Astrocyte (in vitro differentiated cells and primary cell): ENCODE data around the gene GTSE1.

Experiments used
- EZH2 ChIP-seq: IDR thresholded peaks from 2 replicates; pipeline ENCODE4 v1.6.1; 2012; ENCODE audit warnings: mild to moderate bottlenecking, low read length, inconsistent platforms; ENCODE audit not compliant: insufficient read depth
- TF ChIP-seq, protein P1 (sequence below): IDR thresholded peaks from 2 replicates; pipeline ENCODE4 v1.5.1; 2011; ENCODE audit warnings: low read depth, mild to moderate bottlenecking, inconsistent platforms, low read length, moderate library complexity; ENCODE audit not compliant: insufficient read depth

DNA sequence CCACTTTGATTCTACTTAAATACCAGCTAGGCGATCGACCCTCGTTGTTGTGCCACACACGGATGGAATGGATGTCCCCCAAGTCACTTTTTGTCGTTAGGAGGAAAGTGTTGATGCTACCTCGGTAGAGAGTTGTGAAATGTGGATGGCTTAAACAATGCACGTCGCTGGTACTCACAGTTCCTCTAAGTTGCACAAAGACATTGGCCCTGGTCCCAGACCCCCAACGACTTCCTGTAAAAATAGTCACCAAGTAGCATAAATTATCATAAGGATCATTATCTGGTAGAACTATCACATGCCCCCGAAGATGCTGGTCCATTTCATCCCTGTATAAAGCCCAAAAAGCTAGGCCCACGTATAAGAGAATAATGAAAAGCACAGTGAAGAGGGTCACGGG, 37.3 kb upstream of the GTSE1 start:
- TF ChIP-seq, protein P1, sequence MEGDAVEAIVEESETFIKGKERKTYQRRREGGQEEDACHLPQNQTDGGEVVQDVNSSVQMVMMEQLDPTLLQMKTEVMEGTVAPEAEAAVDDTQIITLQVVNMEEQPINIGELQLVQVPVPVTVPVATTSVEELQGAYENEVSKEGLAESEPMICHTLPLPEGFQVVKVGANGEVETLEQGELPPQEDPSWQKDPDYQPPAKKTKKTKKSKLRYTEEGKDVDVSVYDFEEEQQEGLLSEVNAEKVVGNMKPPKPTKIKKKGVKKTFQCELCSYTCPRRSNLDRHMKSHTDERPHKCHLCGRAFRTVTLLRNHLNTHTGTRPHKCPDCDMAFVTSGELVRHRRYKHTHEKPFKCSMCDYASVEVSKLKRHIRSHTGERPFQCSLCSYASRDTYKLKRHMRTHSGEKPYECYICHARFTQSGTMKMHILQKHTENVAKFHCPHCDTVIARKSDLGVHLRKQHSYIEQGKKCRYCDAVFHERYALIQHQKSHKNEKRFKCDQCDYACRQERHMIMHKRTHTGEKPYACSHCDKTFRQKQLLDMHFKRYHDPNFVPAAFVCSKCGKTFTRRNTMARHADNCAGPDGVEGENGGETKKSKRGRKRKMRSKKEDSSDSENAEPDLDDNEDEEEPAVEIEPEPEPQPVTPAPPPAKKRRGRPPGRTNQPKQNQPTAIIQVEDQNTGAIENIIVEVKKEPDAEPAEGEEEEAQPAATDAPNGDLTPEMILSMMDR, result no peak
- no peak for TF ChIP-seq EZH2
